Brain microvascular endothelial cell (primary cell): ENCODE measurements around the gene PCBP3.

ENCODE experiments used
- DNase-seq: peaks from one replicate; pipeline ENCODE4 v3.0.0-alpha.2; 2020
- H3K27ac ChIP-seq: fragments of 250-450 bp; sonication (Bioruptor Pico); 2 replicates; pipeline ENCODE4 v1.5.1; 2020; ENCODE audit warnings: mild to moderate bottlenecking, moderate library complexity
- H3K27me3 ChIP-seq: fragments of 250-450 bp; sonication (Bioruptor Pico); replicated peaks from 2 replicates; pipeline ENCODE4 v1.5.1; 2020; ENCODE audit warnings: mild to moderate bottlenecking
- H3K36me3 ChIP-seq: fragments of 250-450 bp; sonication (Bioruptor Pico); replicated peaks from 2 replicates; pipeline ENCODE4 v1.5.1; 2020; ENCODE audit warnings: mild to moderate bottlenecking
- H3K4me3 ChIP-seq: 2 replicates; pipeline ENCODE4 v1.5.1; 2011; ENCODE audit warnings: low read depth, mild to moderate bottlenecking, control low read depth, low read length, moderate library complexity
- in situ Hi-C: cut with HindIII; loops from 2 replicates; pipeline ENCODE4 v1.10.0; 2017; ENCODE audit warnings: low sequenced_read_pairs, low pct_ligation_motif_present
- TF ChIP-seq, protein P1 (sequence below): IDR thresholded peaks from 2 replicates; pipeline ENCODE4 v1.5.1; 2011; ENCODE audit warnings: low read depth, mild to moderate bottlenecking, moderate library complexity, low read length, control low read depth, inconsistent platforms; ENCODE audit errors: missing control alignments

The PCBP3 gene

DNA sequence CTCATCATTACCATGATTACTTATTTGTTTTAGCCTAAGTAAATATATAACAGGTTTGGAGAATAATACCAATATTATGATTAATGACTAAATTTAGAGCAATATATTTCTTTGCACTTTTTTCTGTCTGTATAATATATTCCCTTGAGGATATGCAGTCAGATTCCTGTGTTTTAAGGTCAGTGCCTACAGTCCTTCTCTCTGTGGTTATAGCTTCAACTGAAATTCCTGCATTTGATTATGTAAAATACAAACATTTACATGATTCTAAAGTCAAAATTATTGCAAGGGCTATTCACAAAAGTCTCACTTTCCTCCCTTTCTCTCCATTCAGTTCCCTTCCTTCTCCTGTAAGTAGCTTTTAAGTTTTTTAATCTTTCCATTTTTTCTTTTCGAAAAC, 195.1 kb downstream of the PCBP3 start:
- no peak for DNase-seq

DNA sequence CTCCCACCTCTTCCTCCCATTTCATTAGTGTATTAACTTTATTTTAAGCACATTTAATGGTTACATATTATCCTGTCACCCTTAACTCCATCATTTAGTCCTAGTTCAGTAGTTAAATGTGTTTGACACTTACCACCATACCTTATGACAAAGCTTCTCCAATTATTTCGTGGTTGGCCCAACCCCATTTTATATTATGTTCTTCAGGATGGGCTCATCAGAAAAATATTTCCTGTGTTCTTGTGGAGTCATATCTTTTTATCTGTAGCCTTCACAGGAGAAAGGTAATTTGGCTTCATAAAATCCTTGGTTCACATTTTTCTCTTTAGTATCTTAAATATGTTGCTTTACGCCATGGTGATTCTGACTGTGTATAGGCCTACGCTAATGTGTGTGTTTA, 195.7 kb downstream of the PCBP3 start:
- H3K27me3 ChIP-seq, result no peaks in the 10 kb centered on the region
- H3K27ac ChIP-seq, result peak overlapping the region; percentile 13
- no peak for DNase-seq
- TF ChIP-seq, protein P1, sequence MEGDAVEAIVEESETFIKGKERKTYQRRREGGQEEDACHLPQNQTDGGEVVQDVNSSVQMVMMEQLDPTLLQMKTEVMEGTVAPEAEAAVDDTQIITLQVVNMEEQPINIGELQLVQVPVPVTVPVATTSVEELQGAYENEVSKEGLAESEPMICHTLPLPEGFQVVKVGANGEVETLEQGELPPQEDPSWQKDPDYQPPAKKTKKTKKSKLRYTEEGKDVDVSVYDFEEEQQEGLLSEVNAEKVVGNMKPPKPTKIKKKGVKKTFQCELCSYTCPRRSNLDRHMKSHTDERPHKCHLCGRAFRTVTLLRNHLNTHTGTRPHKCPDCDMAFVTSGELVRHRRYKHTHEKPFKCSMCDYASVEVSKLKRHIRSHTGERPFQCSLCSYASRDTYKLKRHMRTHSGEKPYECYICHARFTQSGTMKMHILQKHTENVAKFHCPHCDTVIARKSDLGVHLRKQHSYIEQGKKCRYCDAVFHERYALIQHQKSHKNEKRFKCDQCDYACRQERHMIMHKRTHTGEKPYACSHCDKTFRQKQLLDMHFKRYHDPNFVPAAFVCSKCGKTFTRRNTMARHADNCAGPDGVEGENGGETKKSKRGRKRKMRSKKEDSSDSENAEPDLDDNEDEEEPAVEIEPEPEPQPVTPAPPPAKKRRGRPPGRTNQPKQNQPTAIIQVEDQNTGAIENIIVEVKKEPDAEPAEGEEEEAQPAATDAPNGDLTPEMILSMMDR, result no peak
- H3K4me3 ChIP-seq, result no peak overlapping the region
- H3K36me3 ChIP-seq, result no peaks in the 10 kb centered on the region
- in situ Hi-C loops, result no loop called here

More for the DNA sequence above, 195.1 kb downstream of the PCBP3 start:
- Histone ChIP-seq H3K27me3 (no peaks in the 10 kb centered on the region), H3K36me3 (no peaks in the 10 kb centered on the region), H3K4me3 (no peak overlapping the region), H3K27ac (no peak overlapping the region)
- TF ChIP-seq, protein P1, result no peak
- in situ Hi-C loops, result no loop called here

DNA sequence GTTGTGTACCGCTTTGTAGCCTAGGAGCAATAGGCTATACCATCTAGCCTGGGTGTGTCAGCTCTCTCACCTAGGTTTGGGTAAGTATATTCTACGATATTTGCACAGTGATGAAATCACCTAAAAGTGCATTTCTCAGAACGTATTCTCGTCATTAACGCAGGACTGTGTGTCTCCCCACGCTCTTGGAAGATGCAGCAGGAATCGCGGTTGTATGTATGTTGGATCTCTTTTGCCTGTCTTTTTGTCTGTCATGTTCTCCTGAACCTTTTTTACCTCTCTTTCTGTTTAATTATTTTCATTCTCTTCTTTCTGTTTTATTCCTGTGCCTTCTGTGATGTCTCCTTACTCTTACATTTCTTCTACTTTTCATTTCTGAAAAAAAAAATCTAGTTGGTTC, 197.5 kb downstream of the PCBP3 start:
- no peak overlapping the region for H3K4me3 ChIP-seq
- TF ChIP-seq, protein P1, result no peak
- in situ Hi-C loops, result no loop called here
- H3K27me3 ChIP-seq, result no peaks in the 10 kb centered on the region
- no peaks in the 10 kb centered on the region for H3K36me3 ChIP-seq
- no peak for DNase-seq
- H3K27ac ChIP-seq, result no peak overlapping the region

DNA sequence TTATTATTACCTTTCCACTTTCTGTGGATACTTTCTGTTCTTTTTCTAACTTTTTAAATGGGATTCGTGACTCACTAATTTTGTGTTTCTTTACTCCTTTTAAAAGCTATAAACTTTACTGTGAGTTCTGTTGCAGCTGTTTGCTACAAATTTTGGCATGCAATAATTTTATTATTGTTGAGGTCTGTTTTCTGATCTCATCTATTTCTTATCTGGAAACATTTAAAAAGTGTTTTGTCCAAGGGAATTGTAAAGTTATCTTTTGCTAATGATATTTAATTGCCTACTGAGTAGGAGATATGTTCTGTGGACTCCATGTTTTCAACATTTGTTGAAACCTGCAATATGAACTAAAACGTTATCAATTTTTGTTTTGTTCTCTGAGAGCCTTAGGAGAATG, 199.9 kb downstream of the PCBP3 start:
- no peak overlapping the region for H3K27ac ChIP-seq
- TF ChIP-seq, protein P1, result no peak
- H3K36me3 ChIP-seq, result no peaks in the 10 kb centered on the region
- H3K27me3 ChIP-seq, result no peaks in the 10 kb centered on the region
- no peak overlapping the region for H3K4me3 ChIP-seq
- no peak for DNase-seq
- in situ Hi-C loops, result no loop called here

DNA sequence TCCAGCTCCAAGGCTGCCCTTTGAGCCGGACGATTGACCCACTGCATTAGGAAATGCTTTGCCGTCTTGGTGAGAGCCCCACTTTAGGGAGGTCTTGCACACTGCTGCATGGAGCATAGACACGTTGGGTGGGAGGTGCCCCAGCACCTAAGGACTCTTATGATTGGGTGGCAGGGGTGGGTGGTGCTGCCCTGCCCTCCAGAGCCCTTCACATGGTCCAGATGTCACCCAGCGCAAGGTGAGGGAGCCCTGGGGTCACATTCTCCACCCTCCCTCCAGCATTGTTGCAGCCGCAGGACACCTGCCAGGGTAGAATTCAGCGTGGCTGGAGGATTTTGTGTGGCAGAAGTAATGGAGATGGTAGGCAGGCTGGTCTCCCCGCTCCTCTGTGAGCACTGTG, 200.7 kb downstream of the PCBP3 start:
- in situ Hi-C loops, result no loop called here
- no peak overlapping the region for H3K27ac ChIP-seq
- no peaks in the 10 kb centered on the region for H3K36me3 ChIP-seq
- DNase-seq, result no peak
- TF ChIP-seq, protein P1, result no peak
- H3K4me3 ChIP-seq, result no peak overlapping the region
- no peaks in the 10 kb centered on the region for H3K27me3 ChIP-seq

DNA sequence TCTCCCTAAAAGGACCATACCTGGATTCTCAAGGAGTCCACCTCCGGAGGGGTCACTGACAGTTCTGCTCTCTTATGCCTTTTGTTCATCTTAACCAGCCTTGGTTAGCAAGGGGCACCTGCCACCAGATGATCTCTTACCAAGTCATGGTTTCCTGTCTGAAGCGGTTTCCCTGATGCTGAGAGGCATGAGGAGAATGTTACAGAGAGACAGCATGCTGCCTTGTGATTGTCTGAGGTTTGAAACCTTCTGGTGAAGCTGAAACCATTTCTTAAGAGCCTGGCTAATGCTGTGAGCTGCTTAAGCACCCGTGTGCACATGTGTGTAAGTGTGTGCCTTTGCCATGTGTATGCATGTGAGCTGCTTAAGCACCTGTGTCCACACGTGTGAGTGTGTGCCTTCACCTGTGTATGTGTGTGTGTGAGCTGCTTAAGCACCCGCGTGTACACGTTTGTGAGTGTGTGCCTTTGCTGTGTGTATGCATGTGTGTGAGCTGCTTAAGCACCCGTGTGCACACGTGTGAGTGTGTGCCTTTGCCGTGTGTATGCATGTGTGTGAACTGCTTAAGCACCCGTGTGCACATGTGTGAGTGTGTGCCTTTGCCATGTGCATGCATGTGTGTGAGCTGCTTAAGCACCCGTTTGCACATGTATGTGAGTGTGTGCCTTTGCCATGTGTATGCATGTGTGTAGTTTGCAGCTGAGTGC, 201.7 kb downstream of the PCBP3 start:
- in situ Hi-C loops, result no loop called here
- TF ChIP-seq, protein P1, result no peak
- no peak for DNase-seq
- Histone ChIP-seq H3K27ac (no peak overlapping the region), H3K4me3 (no peak overlapping the region), H3K36me3 (no peaks in the 10 kb centered on the region), H3K27me3 (no peaks in the 10 kb centered on the region)
